Epithelial cell of esophagus (primary cell): Measurements from ENCODE around the gene PRR14L.
"Not testable (repeated sequence)": the region's sequence is repeated elsewhere in the genome, so short reads cannot be mapped to it uniquely, and the experiment has no call there.

ENCODE experiments used
- DNase-seq: peaks from one replicate; pipeline ENCODE4 v3.0.0; 2010; ENCODE audit warnings: low read depth
- H3K4me3 ChIP-seq: 2 replicates; pipeline ENCODE4 v1.5.1; 2011; ENCODE audit warnings: mild to moderate bottlenecking, low read length, control low read depth
- TF ChIP-seq, protein P1 (sequence below): IDR thresholded peaks from 2 replicates; pipeline ENCODE4 v1.5.1; 2011; ENCODE audit warnings: low read depth, mild to moderate bottlenecking, low read length, control low read depth, inconsistent platforms; ENCODE audit not compliant: insufficient read depth; ENCODE audit errors: missing control alignments

Gene PRR14L

DNA sequence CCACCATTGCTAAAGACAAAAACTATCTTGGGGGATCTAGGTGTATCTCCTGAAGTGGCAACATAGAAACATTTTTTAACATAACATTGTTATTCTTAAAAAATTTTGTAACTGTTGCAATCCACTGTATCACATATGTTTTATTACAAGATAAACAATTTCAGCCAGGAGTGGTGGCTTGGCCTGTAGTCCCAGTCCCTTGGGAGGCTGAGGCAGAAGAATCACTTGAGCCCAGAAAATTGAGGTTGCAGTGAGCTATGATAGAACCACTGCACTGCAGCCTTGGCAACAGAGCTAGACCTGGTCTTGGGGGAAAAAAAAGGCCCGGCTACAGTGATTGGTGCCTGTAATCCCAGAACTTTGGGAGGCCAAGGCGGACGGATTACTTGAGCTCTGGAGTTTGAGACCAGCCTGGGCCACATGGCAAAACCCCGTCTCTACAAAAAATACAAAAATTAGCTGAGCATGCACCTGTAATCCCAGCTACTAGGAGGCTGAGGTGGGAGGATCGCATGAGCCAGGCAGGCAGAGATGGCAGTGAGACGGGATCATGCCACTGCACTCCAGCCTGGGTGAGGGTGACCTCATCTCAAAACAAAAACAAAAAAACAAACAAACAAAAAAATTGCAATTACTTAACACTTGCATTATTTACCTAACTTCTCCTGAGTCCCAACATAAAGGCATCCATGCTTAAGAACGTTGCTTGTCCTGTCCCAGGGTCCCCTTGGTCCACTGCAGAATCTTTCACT lies 2.3 kb upstream of the PRR14L start:
- DNase-seq: no peak
- H3K4me3 ChIP-seq: no peak overlapping the region
- TF ChIP-seq, protein P1, sequence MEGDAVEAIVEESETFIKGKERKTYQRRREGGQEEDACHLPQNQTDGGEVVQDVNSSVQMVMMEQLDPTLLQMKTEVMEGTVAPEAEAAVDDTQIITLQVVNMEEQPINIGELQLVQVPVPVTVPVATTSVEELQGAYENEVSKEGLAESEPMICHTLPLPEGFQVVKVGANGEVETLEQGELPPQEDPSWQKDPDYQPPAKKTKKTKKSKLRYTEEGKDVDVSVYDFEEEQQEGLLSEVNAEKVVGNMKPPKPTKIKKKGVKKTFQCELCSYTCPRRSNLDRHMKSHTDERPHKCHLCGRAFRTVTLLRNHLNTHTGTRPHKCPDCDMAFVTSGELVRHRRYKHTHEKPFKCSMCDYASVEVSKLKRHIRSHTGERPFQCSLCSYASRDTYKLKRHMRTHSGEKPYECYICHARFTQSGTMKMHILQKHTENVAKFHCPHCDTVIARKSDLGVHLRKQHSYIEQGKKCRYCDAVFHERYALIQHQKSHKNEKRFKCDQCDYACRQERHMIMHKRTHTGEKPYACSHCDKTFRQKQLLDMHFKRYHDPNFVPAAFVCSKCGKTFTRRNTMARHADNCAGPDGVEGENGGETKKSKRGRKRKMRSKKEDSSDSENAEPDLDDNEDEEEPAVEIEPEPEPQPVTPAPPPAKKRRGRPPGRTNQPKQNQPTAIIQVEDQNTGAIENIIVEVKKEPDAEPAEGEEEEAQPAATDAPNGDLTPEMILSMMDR: no peak

DNA sequence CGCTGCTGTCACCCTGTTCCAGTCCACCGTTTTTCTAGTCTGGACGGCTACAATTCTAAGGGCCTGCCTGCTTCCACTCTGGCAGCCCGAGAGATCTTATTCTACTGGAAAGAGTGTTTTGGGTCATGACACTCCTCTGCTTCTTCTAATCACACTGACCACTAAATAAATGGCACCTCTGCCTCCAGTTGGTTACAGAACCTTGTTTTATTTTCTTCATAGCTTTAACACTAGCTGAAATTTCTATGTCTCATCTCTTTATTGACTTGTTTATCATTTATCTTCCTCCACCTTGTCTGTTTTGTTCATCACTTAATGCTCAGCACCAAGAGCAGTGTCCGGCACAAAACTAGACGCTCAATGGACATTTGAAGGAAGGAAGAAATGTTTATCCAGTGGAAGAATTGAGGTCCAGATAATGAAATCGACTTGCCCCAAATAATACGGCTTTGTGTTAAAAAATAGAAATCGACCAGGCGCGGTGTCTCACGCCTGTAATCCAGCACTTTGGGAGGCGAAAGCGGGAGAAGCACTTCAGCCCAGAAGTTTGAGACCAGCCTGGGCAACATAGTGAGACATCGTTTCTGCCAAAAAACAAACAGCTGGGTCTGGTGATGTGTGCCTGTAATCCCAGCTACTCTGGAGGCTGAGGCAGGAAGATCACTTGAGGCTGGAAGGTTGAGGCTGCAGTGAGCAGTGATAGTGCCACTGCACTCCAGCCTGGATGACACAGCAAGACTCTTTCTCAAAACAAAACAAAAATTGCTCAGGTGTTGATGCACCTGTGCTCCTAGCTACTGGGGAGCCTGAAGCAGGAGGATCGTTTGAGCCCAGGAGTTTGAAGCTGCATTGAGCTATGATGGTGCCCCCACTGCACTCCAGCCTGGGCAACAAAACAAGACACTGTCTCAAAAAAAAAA lies 693 bp upstream of the PRR14L start:
- TF ChIP-seq, protein P1: no peak
- peak overlapping the region; percentile 96 for H3K4me3 ChIP-seq
- no peak for DNase-seq

DNA sequence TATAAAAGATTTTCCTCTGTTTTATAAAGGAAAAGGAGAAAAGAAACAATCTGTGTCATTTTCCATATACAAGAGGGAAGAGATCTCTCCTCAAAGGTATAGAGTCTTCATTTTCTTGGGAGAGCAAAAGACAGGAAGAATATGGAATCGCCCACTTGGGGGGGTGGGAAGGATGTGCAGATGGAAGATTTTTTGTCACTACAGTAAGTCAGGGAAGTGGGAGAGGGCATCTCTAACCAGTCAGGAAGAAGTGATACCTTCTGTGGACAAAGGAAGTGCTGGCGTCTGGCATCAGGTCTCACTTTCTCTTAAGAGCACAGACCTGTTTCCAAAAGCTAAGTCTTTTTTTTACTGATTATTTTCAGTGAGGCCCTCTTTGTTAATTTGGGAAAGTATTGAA lies 1.4 kb downstream of the PRR14L start:
- peak overlapping the region; percentile 96 for H3K4me3 ChIP-seq
- DNase-seq: peak; percentile 15
- TF ChIP-seq, protein P1: no peak

DNA sequence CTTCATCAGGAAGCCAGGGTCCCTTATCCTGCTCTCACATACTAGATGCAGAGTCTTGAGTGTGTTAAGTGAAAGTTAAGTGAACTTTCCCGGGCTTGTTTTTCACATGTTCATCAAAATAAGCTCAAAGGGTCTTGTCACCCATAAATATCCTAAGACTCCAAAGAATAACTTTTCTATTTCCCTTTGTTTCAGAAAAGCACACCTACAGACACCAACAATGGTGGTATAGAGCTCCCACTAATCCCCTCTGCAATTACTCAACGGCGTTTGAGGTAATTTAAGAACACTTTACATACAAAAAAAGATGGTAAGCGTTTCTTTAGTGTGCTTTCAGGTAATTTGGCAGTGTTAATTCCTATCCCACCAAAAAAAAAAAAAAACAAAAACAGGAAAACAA lies 2.5 kb downstream of the PRR14L start:
- no peak overlapping the region for H3K4me3 ChIP-seq
- DNase-seq: no peak
- TF ChIP-seq, protein P1: no peak

DNA sequence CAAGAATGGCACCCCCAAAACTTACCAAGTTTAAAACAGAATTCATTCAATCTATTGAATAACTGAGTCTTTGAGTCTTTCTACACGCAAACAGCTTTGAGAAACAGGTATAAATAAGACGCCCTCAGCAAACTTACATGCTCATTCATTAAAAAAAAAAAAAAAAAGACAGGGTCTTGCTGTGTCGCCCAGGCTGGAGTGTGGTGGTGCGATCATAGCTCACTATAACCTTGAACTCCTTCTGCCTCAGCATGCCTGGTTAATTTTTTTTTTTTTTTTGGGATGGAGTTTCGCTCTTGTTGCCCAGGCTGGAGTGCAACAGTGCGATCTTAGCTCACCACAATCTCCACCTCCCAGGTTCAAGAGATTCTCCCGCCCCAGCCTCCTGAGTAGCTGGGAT lies 6.1 kb downstream of the PRR14L start:
- TF ChIP-seq, protein P1: no peak
- no peak overlapping the region for H3K4me3 ChIP-seq
- no peak for DNase-seq

DNA sequence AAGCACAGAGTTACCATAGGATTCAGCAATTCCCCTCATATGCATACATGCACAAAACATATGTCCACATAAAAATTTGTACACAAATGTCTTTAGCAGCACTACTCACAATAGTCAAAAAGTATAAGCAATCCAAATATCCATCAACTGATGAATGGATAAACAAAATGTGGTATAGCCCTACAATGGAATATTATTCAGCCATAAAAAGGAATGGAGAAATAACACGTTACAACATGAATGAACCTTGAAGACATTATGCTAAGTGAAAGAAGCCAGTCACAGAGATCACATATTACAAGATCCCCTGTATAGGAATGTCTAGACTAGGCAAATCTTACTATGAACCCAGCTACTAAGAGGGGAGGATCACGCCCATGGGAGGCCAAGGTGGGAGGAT lies 7.2 kb downstream of the PRR14L start:
- DNase-seq: no peak
- no peak overlapping the region for H3K4me3 ChIP-seq
- TF ChIP-seq, protein P1: no peak

DNA sequence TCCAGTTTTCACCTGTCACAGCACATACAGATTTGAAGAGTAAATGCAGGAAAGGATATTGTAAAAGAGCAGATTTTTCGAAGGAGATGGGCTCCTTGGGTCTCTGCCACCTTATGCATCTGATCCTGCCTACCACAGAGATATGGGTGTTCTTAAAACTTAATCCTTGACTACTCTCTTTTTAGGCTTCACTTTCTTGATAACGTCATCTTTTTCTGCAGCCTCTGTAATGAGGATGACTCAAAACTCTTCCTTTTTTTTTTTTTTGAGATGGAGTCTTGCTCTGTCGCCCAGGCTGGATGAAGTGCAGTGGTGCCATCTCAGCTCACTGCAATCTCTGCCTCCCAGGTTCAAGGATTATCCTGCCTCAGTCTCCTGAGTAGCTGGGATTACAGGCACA lies 7.8 kb downstream of the PRR14L start:
- DNase-seq: no peak
- TF ChIP-seq, protein P1: no peak
- H3K4me3 ChIP-seq: no peak overlapping the region

DNA sequence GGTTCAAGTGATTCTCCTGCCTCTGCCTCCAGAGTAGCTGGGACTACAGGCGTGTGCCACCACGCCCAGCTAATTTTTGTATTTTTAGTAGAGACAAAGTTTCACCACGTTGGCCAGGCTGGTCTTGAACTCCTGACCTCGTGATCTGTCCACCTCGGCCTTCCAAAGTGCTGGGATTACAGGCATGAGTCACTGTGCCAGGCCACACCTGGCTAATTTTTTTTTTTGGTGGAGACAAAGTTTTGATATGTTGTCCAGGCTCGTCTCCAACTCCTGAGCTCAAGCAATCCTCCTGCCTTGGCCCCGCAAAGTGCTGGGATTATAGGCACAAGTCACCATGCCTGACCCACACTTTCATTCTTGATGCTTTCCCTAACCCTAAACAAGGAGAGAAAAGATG lies 9.6 kb downstream of the PRR14L start:
- DNase-seq, H3K4me3 ChIP-seq: not testable (repeated sequence)
